K562 (cell line): Measurements from ENCODE around the gene COMP. TPM values are rescaled to one million over a fixed set of nuclear protein-coding genes. Genes with fewer than 3 reads are reported as not detected.

Source experiments
- ARID3A ChIP-seq: IDR thresholded peaks from 2 replicates; pipeline ENCODE4 v1.6.1; 2012; ENCODE audit warnings: low read depth, low read length, improper control_type of control experiment, borderline replicate concordance
- ATF3 ChIP-seq, 2 experiments: fragments of 450-650 bp in 1 of 2; sonication (generic) in 1 of 2; formaldehyde crosslinking in 1 of 2; IDR thresholded peaks in 1 of 2; conservative IDR thresholded peaks in 1 of 2; 2 replicates each; pipeline versions ENCODE4 v1.6.1 to v1.8.1; 2016 to 2023; ENCODE audit warnings: mild to moderate bottlenecking in 2 of 2, moderate library complexity in 2 of 2, inconsistent platforms in 1 of 2, missing genetic modification reagents in 1 of 2
- CREB5 ChIP-seq: fragments of 250-450 bp; sonication (Bioruptor Pico); IDR thresholded peaks from 2 replicates; pipeline ENCODE4 v1.5.0; 2020; ENCODE audit warnings: mild to moderate bottlenecking
- EGR1 ChIP-seq: fragments of 450-650 bp; conservative IDR thresholded peaks from 2 replicates; pipeline ENCODE4 v1.6.1; 2017; ENCODE audit warnings: mild to moderate bottlenecking
- FIP1L1 ChIP-seq: fragments of 200-400 bp; formaldehyde crosslinking; IDR thresholded peaks from 2 replicates; pipeline ENCODE4 v1.6.1; 2018; ENCODE audit warnings: mild to moderate bottlenecking, low read depth, low read length; ENCODE audit not compliant: poor library complexity, severe bottlenecking
- HDAC8 ChIP-seq: fragments of 450-650 bp; IDR thresholded peaks from 2 replicates; pipeline ENCODE4 v1.6.1; 2016; ENCODE audit warnings: mild to moderate bottlenecking, missing genetic modification characterization, moderate library complexity, missing compliant biosample characterization
- MCM5 ChIP-seq: fragments of 450-650 bp; IDR thresholded peaks from 2 replicates; pipeline ENCODE4 v1.6.1; 2016; ENCODE audit warnings: low read depth
- NEUROD1 ChIP-seq: fragments of 150-350 bp; IDR thresholded peaks from 2 replicates; pipeline ENCODE4 v1.6.1; 2014; ENCODE audit warnings: borderline replicate concordance, low read length, low read depth; ENCODE audit not compliant: partially characterized antibody
- NFATC3 ChIP-seq: fragments of 450-650 bp; IDR thresholded peaks from 2 replicates; pipeline ENCODE4 v1.6.1; 2017; ENCODE audit warnings: mild to moderate bottlenecking
- NR2C1 ChIP-seq, 2 experiments: fragments of 450-650 bp; IDR thresholded peaks; 2 replicates each; pipeline ENCODE4 v1.6.1; 2017; ENCODE audit warnings: mild to moderate bottlenecking in 2 of 2, antibody characterized with exemption in 1 of 2, inconsistent platforms in 1 of 2, missing compliant biosample characterization in 1 of 2, missing genetic modification characterization in 1 of 2
- PHTF2 ChIP-seq: fragments of 250-450 bp; sonication (Bioruptor Pico); IDR thresholded peaks from 2 replicates; pipeline ENCODE4 v1.5.0; 2021; ENCODE audit warnings: mild to moderate bottlenecking
- PPARD ChIP-seq: fragments of 250-450 bp; sonication (Bioruptor Pico); IDR thresholded peaks from 2 replicates; pipeline ENCODE4 v1.8.0; 2022; ENCODE audit warnings: inconsistent platforms, mild to moderate bottlenecking, moderate library complexity
- SMARCC2 ChIP-seq: fragments of 450-650 bp; IDR thresholded peaks from 2 replicates; pipeline ENCODE4 v1.6.1; 2017; ENCODE audit warnings: antibody characterized with exemption, moderate library complexity, mild to moderate bottlenecking, low read depth
- SNAPC5 ChIP-seq: fragments of 250-450 bp; sonication (Bioruptor Pico); IDR thresholded peaks from 2 replicates; pipeline ENCODE4 v1.8.0; 2021; ENCODE audit warnings: moderate library complexity, mild to moderate bottlenecking, inconsistent platforms
- SP2 ChIP-seq: IDR thresholded peaks from 2 replicates; pipeline ENCODE4 v1.6.1; 2011; ENCODE audit warnings: mild to moderate bottlenecking, low read depth, low read length, moderate library complexity; ENCODE audit not compliant: poor library complexity, severe bottlenecking; ENCODE audit errors: extremely low read depth
- SPI1 ChIP-seq: IDR thresholded peaks from 2 replicates; pipeline ENCODE4 v1.6.1; 2011; ENCODE audit warnings: low read depth, low read length, control low read depth, borderline replicate concordance
- TCF7L2 ChIP-seq: fragments of 150-350 bp; IDR thresholded peaks from 2 replicates; pipeline ENCODE4 v1.6.1; 2016; ENCODE audit warnings: low read depth, mild to moderate bottlenecking, low read length, moderate library complexity
- ZFP91 ChIP-seq: sonication (generic); formaldehyde crosslinking; IDR thresholded peaks from 2 replicates; pipeline ENCODE4 v1.8.0; 2022; ENCODE audit warnings: mild to moderate bottlenecking, missing genetic modification reagents
- ZNF121 ChIP-seq: sonication (generic); formaldehyde crosslinking; conservative IDR thresholded peaks from 2 replicates; pipeline ENCODE4 v1.8.0; 2022; ENCODE audit warnings: missing genetic modification reagents
- ZNF764 ChIP-seq: fragments of 250-450 bp; sonication (Bioruptor Pico); IDR thresholded peaks from 2 replicates; pipeline ENCODE4 v1.4.0; 2020; ENCODE audit warnings: low read depth, mild to moderate bottlenecking, moderate library complexity
- ZNF778 ChIP-seq: fragments of 450-650 bp; formaldehyde crosslinking; IDR thresholded peaks from 2 replicates; pipeline ENCODE4 v1.4.0; 2020; ENCODE audit warnings: mild to moderate bottlenecking, moderate library complexity
- polyA plus RNA-seq, 8 experiments: library from polyadenylated mRNA; depleted of rRNA in 4 of 8; stranded (reverse) in 5 of 8; unstranded in 3 of 8; fragments of >200 nt; fragmentation: Nextera tagmentation in 2 of 8; fragmentation: Illumina TruSeq in 1 of 8; extraction: Ambion mirVana in 2 of 8; extraction: Trizol in 1 of 8; gene quantifications; 2 replicates each; pipeline versions ENCODE4 v1.2.1 to v1.2.3, GENCODE V29; 2011 to 2014; ENCODE audit warnings: inconsistent platforms in 1 of 8, missing spikeins in 1 of 8
- total RNA-seq, 7 experiments: library from RNA; depleted of rRNA in 6 of 7; stranded (reverse); fragments of >200 nt in 6 of 7; fragmentation: Illumina TruSeq in 2 of 7; extraction: Trizol in 2 of 7; gene quantifications; 2 replicates each; pipeline versions ENCODE4 v1.2.1 to v1.2.3, GENCODE V29; 2011 to 2021; ENCODE audit warnings: low replicate concordance in 1 of 7

COMP gene
- total and polyA plus RNA-seq, 9 of the 15 experiments (the other 6 are each of a cell fraction or from before 2014, with no cell fraction given) = 0.07 TPM; not detected in 8

GRCh38 chr19:18763674-18764590 is 27.2 kb downstream of the COMP start (continued):
- TF ChIP-seq CREB5 = no peak
- no peak for TF ChIP-seq FIP1L1
- TF ChIP-seq MCM5 = no peak
- peak; percentile 77 for TF ChIP-seq ATF3 (IDR thresholded peaks at IDR 0.05)
- no peak for TF ChIP-seq ATF3 (CRISPR knock-in tag; conservative IDR thresholded peaks at IDR 0.05)
- TF ChIP-seq HDAC8 (tag) = no peak
- no peak for TF ChIP-seq ZNF121 (CRISPR knock-in tag)
- 0 out of 2 replicates have a peak, but pooled peaks have one; percentile 42 for TF ChIP-seq SMARCC2
- no peak for TF ChIP-seq ZNF778
- no peak for TF ChIP-seq PPARD
- TF ChIP-seq ARID3A = no peak
- no peak for TF ChIP-seq SP2
- TF ChIP-seq PHTF2 (CRISPR knock-in tag) = no peak
- TF ChIP-seq EGR1 = peak; percentile 95
- no peak for TF ChIP-seq NR2C1 (IDR thresholded peaks at IDR 0.05)
- TF ChIP-seq NR2C1 (tag; IDR thresholded peaks at IDR 0.05) = 0 out of 2 replicates have a peak, but pooled peaks have one; percentile 20
- no peak for TF ChIP-seq ZFP91 (CRISPR knock-in tag)
- no peak for TF ChIP-seq TCF7L2
- no peak for TF ChIP-seq SNAPC5
- peak; percentile 27 for TF ChIP-seq NEUROD1
- TF ChIP-seq NFATC3 = no peak
- TF ChIP-seq ZNF764 (CRISPR knock-in tag) = no peak
- TF ChIP-seq SPI1 = no peak
